Stimulated activated CD8-positive, alpha-beta memory T cell treated with anti-CD3 and anti-CD28 coated beads, Interleukin-2, amount 100 ng/mL, for 1 hour (primary cell): ENCODE results near the gene SPATA21.
A peak's percentile ranks its signal among the peaks of the same experiment; 100 is the strongest.
"Not testable (repeated sequence)": the region's sequence is repeated elsewhere in the genome, so short reads cannot be mapped to it uniquely, and the experiment has no call there.

Experiments
- DNase-seq, 2 donors: peaks; one replicate each; pipeline ENCODE4 v3.0.0-alpha.2; 2020; ENCODE audit warnings: low read depth in 2 of 2

The SPATA21 gene

DNA sequence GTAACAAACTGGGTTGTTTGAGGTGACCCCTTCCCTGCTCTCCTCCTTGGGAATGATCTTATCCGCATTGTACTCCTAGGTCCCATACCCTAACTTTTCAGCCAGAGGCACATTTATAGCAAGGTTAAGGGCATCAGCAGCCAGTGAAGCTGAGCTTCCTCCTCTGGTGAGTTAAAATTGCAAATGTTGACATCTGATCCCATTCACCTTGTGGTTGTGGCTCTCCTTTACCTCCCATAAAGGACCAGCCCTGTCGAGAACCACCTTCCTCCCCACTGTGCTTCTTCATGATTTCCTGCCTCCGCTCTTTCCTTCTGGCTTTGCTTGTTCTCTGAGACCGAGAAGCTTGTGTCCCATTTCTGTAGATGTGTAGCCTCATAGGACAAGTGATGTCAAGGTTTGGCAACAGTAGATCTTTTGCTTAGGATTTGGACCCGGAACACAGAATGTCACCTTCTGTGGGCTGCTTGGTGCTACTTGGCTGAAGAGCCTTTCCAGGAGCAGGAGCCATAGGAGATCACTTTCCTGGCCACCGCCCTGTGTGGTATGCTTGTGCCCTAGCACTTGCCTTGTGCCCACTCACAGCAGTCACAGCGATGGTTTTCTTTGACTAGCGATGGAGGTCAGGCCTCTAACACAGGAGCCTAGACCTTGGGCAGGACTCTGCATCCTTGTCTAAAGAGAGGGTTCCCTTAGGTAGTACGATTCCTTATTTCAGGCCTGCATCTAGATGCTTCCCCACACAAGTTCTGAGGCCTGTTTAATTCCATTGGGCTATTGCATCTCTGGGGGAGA is 51.4 kb downstream of the SPATA21 start:
- DNase-seq: no peak

GRCh38 chr1:16383888-16384287 is 53.3 kb downstream of the SPATA21 start:
- DNase-seq: no peak

DNA sequence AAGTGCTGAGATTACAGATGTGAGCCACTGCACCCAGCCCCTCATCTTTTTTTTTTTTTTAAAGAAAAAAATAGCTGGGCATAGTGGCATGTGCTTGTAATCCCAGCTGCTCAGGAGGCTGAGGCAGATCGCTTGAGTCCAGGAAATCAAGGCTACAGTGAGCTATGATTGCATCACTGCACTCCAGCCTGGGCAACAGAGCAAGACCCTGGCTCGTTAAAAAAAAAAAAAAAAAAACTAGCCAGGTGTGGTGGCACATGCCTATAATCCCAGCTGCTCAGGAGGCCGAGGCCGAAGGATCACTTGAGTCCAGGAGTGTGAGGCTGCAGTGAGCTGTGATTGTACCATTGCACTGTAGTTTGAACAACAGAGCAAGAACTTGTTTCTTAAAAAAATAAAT is 56.4 kb downstream of the SPATA21 start:
- DNase-seq: no peak

- DNase-seq: no peak
Measured at GRCh38 chr1:16378443-16378842, 58.8 kb downstream of the SPATA21 start.

GRCh38 chr1:16376971-16377370 is 60.3 kb downstream of the SPATA21 start:
- DNase-seq: no peak

GRCh38 chr1:16375521-16376340 is 61.5 kb downstream of the SPATA21 start:
- no peak for DNase-seq

DNA sequence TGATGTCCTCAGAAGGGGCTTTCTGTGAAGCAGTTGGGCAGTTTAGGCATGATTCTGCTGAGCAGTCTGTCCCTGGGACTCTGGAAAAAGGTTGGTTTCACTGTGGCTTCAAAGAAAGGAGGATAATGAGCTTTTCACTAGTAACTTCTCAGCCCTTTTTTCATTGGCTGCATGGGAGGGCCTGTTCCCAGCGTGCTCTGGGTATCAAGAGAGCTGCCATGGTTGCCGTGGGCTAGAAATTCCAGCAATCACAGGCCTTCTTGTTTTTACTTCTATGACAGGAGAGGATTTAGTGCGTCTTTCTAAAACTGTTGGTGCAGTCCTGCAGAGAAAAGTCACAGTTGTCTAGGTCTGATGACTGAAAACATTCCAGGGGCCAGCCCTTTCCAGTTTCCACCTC is 63.0 kb downstream of the SPATA21 start:
- no peak for DNase-seq

GRCh38 chr1:16372535-16373285 is 64.5 kb downstream of the SPATA21 start:
- no peak for DNase-seq

GRCh38 chr1:16371725-16372124 is 65.5 kb downstream of the SPATA21 start:
- no peak for DNase-seq

- DNase-seq: no peak
Measured at GRCh38 chr1:16369821-16370220, 67.4 kb downstream of the SPATA21 start.

DNA sequence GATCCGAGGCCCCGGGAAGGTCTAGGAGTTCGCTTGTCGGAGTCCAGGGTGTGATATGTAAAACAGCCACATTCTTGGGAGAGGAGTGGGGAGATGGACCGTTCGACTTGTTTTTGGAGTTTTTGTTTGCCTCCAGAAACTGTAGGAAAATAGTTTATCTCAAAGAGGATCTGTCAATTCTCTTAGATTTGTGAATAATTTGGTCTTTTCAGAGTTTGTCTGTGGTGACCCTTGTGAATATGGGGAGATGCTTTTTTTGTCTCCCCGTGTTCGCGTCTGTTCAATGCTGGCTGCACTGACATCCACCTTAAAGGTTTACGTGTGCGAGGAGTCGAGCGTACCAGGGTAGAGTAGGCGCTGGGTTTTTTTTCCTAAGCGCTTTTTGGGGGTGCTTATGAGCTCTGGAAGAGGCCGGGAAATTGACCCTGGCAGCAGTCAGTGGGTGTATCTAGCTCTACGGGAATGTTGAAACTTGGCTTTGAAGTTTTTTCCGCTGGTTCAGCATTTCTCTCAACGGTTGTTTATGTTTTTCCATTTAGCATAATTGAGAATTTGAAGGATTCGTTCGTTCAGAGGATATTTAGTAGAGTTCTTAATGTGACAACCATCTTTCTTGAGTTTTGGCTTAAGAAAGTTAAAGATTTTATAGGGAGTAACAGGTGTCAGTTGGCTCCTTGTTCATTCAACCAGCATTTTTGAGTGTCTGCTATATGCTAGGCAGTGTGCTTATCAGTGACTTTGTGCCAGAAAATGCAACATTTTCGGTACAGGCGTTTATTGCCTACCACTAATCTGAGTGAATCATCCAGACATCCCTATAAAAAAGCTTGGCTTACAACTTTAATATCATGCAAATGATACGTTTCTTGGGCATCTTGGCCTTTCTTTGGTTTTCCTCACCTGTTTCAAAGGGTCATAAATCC is 69.0 kb downstream of the SPATA21 start:
- no peak for DNase-seq

GRCh38 chr1:16367258-16367967 is 69.8 kb downstream of the SPATA21 start:
- DNase-seq: peak; percentile 63 to 67

- peak; percentile 86 to 92 for DNase-seq
Measured at GRCh38 chr1:16366722-16367257, 70.4 kb downstream of the SPATA21 start, which contains the start of gene SZRD1. SZRD1 (plus strand) TSS chr1:16367242; CDS start chr1:16367258, 16 bp downstream.

- not testable (repeated sequence) for DNase-seq
Measured at GRCh38 chr1:16365146-16365498, 72.1 kb downstream of the SPATA21 start.

GRCh38 chr1:16356867-16357266 is 80.4 kb downstream of the SPATA21 start:
- no peak for DNase-seq

GRCh38 chr1:16354619-16355018 is 82.6 kb downstream of the SPATA21 start:
- DNase-seq: no peak

DNA sequence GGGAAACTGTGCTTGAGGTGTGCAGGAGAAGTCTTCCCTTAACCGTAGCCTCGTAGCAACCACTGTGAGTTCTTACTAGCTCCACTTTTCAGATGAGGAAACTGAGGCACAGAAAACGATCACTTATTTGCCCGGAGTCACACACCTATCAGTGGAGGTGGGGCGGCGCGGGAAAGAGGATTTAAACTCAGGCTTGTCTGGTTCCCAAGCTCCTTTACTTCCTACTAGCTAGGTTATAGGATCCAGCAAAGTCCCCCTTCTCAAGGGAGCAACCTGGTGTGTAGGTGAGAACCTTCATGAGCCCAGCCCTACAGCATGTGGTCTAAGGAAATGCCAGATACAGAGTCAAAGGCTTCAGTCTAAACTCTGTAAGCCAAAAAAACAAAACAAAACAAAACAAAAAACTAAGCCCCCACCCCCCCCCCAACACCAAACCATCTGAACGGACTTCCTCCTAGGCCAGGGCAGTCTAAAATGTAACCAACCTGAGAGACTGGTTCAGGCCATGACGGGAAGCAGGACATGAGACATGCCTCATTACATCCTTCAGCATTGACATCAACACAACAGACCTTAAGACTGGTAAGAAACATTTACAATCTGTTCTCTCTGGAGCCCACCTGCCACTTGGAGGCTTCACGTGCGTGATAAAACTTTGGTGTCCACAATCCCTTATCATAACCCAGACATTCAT is 84.2 kb downstream of the SPATA21 start:
- no peak for DNase-seq

- peak; percentile 81 to 82 for DNase-seq
Measured at GRCh38 chr1:16351994-16352841, 85.0 kb downstream of the SPATA21 start, which contains the start of gene FBXO42. FBXO42 (minus strand) TSS chr1:16352480; CDS start chr1:16315418, 37,062 bp downstream.
